ENCODE data around the gene EXT2.

The EXT2 gene

DNA sequence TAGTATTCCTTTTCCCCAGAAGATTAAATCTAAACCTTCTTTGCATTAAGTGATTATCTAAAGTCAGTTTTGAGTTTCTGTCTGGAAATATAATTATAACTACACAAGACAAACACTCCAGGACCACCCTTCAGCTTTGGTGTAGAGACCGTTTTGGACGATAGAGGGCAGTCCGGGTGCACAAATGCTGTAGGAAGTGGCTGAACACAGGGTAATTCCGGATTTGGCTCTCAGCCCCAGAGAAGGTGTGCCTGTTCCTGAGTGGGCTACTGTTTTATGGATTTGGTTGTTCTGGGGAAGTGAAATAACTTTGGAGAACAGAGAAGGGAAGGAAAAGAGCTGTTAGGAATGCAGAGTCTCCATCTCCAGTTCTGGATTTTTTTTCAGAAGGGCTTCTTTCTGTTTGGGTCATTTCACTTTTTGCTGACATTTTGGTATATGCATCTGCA is 14.8 kb downstream of the EXT2 start:
- in situ Hi-C loops (cut with MboI; ENCODE audit: low pct_unique_long_range_greater_than_20kb, low sequenced_read_pairs, unreplicated experiment): loop anchor here (25.0 kb wide), 1 partner anchor 427 kb away; no protein-coding TSS in a partner anchor
- DNase-seq (ENCODE audit: low spot score): peak; percentile 67
- TF ChIP-seq, protein P1, sequence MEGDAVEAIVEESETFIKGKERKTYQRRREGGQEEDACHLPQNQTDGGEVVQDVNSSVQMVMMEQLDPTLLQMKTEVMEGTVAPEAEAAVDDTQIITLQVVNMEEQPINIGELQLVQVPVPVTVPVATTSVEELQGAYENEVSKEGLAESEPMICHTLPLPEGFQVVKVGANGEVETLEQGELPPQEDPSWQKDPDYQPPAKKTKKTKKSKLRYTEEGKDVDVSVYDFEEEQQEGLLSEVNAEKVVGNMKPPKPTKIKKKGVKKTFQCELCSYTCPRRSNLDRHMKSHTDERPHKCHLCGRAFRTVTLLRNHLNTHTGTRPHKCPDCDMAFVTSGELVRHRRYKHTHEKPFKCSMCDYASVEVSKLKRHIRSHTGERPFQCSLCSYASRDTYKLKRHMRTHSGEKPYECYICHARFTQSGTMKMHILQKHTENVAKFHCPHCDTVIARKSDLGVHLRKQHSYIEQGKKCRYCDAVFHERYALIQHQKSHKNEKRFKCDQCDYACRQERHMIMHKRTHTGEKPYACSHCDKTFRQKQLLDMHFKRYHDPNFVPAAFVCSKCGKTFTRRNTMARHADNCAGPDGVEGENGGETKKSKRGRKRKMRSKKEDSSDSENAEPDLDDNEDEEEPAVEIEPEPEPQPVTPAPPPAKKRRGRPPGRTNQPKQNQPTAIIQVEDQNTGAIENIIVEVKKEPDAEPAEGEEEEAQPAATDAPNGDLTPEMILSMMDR (IDR thresholded peaks at IDR 0.05; ENCODE audit: extremely low read depth, insufficient read depth, missing control alignments): peak; percentile 77

- in situ Hi-C loops (cut with MboI; ENCODE audit: low pct_unique_long_range_greater_than_20kb, low sequenced_read_pairs, unreplicated experiment): loop anchor here (25.0 kb wide), 1 partner anchor 425 kb away; no protein-coding TSS in a partner anchor
- TF ChIP-seq, protein P1 (IDR thresholded peaks at IDR 0.05; ENCODE audit: extremely low read depth, insufficient read depth, missing control alignments): no peak
- DNase-seq (ENCODE audit: low spot score): no peak
These were observed 16.8 kb downstream of the EXT2 start for GRCh38 chr11:44112091-44112821.

- TF ChIP-seq, protein P1 (IDR thresholded peaks at IDR 0.05; ENCODE audit: extremely low read depth, insufficient read depth, missing control alignments): no peak
- in situ Hi-C loops (cut with MboI; ENCODE audit: low pct_unique_long_range_greater_than_20kb, low sequenced_read_pairs, unreplicated experiment): loop anchor here (25.0 kb wide), 1 partner anchor 424 kb away; no protein-coding TSS in a partner anchor
- DNase-seq (ENCODE audit: low spot score): peak; percentile 30
These were observed 17.5 kb downstream of the EXT2 start for GRCh38 chr11:44113018-44113417.

- TF ChIP-seq, protein P1 (IDR thresholded peaks at IDR 0.05; ENCODE audit: extremely low read depth, insufficient read depth, missing control alignments): no peak
- no peak for DNase-seq (ENCODE audit: low spot score)
- in situ Hi-C loops (cut with MboI; ENCODE audit: low pct_unique_long_range_greater_than_20kb, low sequenced_read_pairs, unreplicated experiment): loop anchor here (25.0 kb wide), 1 partner anchor 424 kb away; no protein-coding TSS in a partner anchor
These were observed 18.1 kb downstream of the EXT2 start for GRCh38 chr11:44113572-44113971.

- in situ Hi-C loops (cut with MboI; ENCODE audit: low pct_unique_long_range_greater_than_20kb, low sequenced_read_pairs, unreplicated experiment): loop anchor here (25.0 kb wide), 1 partner anchor 421 kb away; no protein-coding TSS in a partner anchor
- TF ChIP-seq, protein P1 (IDR thresholded peaks at IDR 0.05; ENCODE audit: extremely low read depth, insufficient read depth, missing control alignments): no peak
- no peak for DNase-seq (ENCODE audit: low spot score)
These were observed 20.9 kb downstream of the EXT2 start for GRCh38 chr11:44116234-44116830.

GRCh38 chr11:44120169-44120568 is 24.7 kb downstream of the EXT2 start:
- in situ Hi-C loops (cut with MboI; ENCODE audit: low pct_unique_long_range_greater_than_20kb, low sequenced_read_pairs, unreplicated experiment): loop anchor here (25.0 kb wide), 1 partner anchor 417 kb away; no protein-coding TSS in a partner anchor
- TF ChIP-seq, protein P1 (IDR thresholded peaks at IDR 0.05; ENCODE audit: extremely low read depth, insufficient read depth, missing control alignments): peak; percentile 37

More at GRCh38 chr11:44120169-44120568, 24.7 kb downstream of the EXT2 start:
- DNase-seq (ENCODE audit: low spot score): no peak
